ENCODE results near the gene ABTB2.
A peak's percentile ranks its signal among the peaks of the same experiment; 100 is the strongest.
"Not testable (repeated sequence)": the region's sequence is repeated elsewhere in the genome, so short reads cannot be mapped to it uniquely, and the experiment has no call there.

ABTB2 gene

DNA sequence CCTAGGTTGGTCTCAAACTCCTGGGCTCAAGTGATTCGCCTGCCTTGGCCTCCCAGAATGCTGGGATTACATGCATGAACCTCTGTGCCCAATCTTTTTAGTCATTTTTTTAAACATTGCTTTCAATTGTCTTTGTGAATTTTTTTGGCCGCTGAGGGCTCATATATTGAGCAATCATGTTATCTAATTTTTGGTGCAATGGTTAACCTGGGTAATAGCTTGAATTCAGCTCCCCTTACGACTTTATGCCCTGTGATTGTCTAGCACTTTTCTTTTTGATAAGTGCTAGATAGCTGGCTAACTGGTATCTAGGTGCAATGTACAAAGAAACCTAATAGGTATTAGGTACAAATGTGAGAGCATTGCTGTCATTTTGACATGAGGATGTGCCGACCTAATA is 45.6 kb upstream of the ABTB2 start:
- in situ Hi-C loops (cut with HindIII; ENCODE audit: low pct_ligation_motif_present, low sequenced_read_pairs) = no loop called here
- Histone ChIP-seq H3K27me3 (replicated peaks) (no peaks in the 10 kb centered on the region), H3K4me3 (ENCODE audit: low read depth, low read length) (no peak overlapping the region), H3K27ac (no peak overlapping the region), H3K36me3 (replicated peaks) (no peaks in the 10 kb centered on the region)
- no peak for DNase-seq
- no peak for TF ChIP-seq CTCF (IDR thresholded peaks at IDR 0.05; ENCODE audit: low read depth, low read length, missing control alignments)

GRCh38 chr11:34397811-34398210 is 40.0 kb upstream of the ABTB2 start:
- H3K27ac ChIP-seq = no peak overlapping the region

DNA sequence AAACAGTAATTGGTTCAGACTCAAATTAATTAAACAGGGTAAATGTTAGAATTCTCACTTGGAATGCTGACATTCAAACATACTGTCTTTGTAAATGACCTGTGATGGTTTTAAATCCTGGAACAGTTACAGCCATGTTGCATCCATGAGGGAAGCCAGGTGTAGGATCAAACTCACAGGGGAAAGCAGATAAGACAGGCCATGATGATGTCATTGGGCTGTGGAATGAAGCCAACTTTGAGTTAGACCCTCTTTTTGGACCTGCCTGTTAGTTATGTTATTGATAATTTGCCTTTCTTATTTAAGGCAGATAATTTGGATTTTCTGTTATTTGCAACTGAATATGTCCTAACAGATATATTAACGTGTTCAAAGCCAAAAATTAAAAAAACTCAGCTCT is 39.3 kb upstream of the ABTB2 start:
- H3K36me3 ChIP-seq (replicated peaks) = no peaks in the 10 kb centered on the region
- in situ Hi-C loops (cut with HindIII; ENCODE audit: low pct_ligation_motif_present, low sequenced_read_pairs) = no loop called here
- H3K27ac ChIP-seq = no peak overlapping the region
- no peaks in the 10 kb centered on the region for H3K27me3 ChIP-seq (replicated peaks)
- no peak for DNase-seq
- TF ChIP-seq CTCF (IDR thresholded peaks at IDR 0.05; ENCODE audit: low read depth, low read length, missing control alignments) = no peak
- H3K4me3 ChIP-seq (ENCODE audit: low read depth, low read length) = no peak overlapping the region

More at GRCh38 chr11:34397811-34398210, 40.0 kb upstream of the ABTB2 start:
- in situ Hi-C loops (cut with HindIII; ENCODE audit: low pct_ligation_motif_present, low sequenced_read_pairs) = no loop called here
- no peaks in the 10 kb centered on the region for H3K27me3 ChIP-seq (replicated peaks)
- H3K36me3 ChIP-seq (replicated peaks) = no peaks in the 10 kb centered on the region
- H3K4me3 ChIP-seq (ENCODE audit: low read depth, low read length) = no peak overlapping the region
- TF ChIP-seq CTCF (IDR thresholded peaks at IDR 0.05; ENCODE audit: low read depth, low read length, missing control alignments) = no peak
- no peak for DNase-seq

DNA sequence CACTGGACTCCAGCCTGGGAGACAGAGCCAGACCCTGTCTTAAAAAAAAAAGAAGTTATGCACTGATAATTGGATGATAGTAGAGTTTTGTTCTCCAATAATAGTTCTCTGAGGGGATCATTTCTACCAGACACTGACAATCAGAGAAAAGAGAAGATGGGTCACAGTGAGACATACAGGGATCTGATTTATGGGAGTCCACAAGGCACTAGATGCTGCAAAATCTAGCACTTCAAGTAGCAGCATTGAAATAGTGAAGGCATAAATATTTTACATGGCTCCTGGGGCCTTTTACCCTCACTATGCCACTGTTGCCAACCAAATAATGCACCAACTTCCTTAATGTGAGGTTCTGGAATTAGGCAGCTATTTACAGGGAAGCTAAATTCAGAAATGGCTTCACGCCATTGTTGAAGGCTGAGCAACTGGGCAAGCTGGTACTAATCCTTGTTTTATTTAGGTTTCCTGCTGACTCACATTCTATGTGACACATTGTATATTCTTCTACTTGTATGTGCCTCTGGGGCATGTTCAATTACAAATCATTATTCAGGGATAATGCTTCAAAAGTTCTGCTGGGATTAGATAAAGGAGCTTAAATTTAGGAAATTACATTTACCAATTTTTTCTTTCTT is 38.2 kb upstream of the ABTB2 start:
- TF ChIP-seq CTCF (IDR thresholded peaks at IDR 0.05; ENCODE audit: low read depth, low read length, missing control alignments) = no peak
- Histone ChIP-seq H3K4me3 (ENCODE audit: low read depth, low read length) (no peak overlapping the region), H3K27me3 (replicated peaks) (no peaks in the 10 kb centered on the region), H3K36me3 (replicated peaks) (no peaks in the 10 kb centered on the region), H3K27ac (no peak overlapping the region)
- DNase-seq = peak; percentile 9
- in situ Hi-C loops (cut with HindIII; ENCODE audit: low pct_ligation_motif_present, low sequenced_read_pairs) = no loop called here

DNA sequence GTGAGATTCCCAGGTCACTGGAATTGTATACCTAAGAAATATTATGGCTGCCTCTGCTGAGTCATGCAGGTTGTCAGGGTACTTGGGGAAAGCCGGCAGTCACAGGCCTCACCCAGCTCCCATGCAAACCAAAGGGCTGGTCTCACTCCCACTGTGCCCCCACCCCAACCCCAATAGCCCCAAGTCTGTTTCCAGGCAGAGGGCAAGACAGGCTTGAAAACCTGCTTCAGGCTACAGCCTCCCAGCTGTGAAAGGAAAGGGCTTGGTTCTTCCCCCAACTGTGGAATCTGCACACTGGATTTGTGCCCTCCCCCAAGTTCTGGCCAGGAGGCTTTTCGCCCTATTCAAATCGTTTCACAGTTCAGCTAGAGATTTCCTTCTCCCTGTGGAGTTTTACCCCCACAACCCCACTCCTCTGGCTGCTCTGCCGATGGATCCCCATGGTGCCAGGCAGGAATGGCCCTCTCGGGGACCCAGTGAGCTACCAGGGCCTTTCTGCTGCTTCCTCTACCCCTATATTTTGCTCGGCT is 37.0 kb upstream of the ABTB2 start:
- H3K27me3 ChIP-seq (replicated peaks) = no peaks in the 10 kb centered on the region
- no peak overlapping the region for H3K27ac ChIP-seq
- DNase-seq = no peak
- H3K4me3 ChIP-seq (ENCODE audit: low read depth, low read length) = no peak overlapping the region
- no peak for TF ChIP-seq CTCF (IDR thresholded peaks at IDR 0.05; ENCODE audit: low read depth, low read length, missing control alignments)
- in situ Hi-C loops (cut with HindIII; ENCODE audit: low pct_ligation_motif_present, low sequenced_read_pairs) = no loop called here
- no peaks in the 10 kb centered on the region for H3K36me3 ChIP-seq (replicated peaks)

- no peak for TF ChIP-seq CTCF (IDR thresholded peaks at IDR 0.05; ENCODE audit: low read depth, low read length, missing control alignments)
- in situ Hi-C loops (cut with HindIII; ENCODE audit: low pct_ligation_motif_present, low sequenced_read_pairs) = no loop called here
- Histone ChIP-seq H3K4me3 (ENCODE audit: low read depth, low read length) (no peak overlapping the region), H3K27me3 (replicated peaks) (no peaks in the 10 kb centered on the region), H3K27ac (no peak overlapping the region), H3K36me3 (replicated peaks) (no peaks in the 10 kb centered on the region)
- DNase-seq = no peak
These were observed 29.8 kb upstream of the ABTB2 start for GRCh38 chr11:34387653-34388052.

GRCh38 chr11:34386356-34386755 is 28.5 kb upstream of the ABTB2 start:
- DNase-seq; H3K36me3 ChIP-seq (replicated peaks); H3K27ac ChIP-seq; H3K27me3 ChIP-seq (replicated peaks); in situ Hi-C loops (cut with HindIII; ENCODE audit: low pct_ligation_motif_present, low sequenced_read_pairs); H3K4me3 ChIP-seq (ENCODE audit: low read depth, low read length): not testable (repeated sequence)

Data from brain microvascular endothelial cell (primary cell).